Fibroblast of villous mesenchyme (primary cell): Measurements from ENCODE around the gene SMAD6. TPM values are rescaled to one million over a fixed set of nuclear protein-coding genes. Genes with fewer than 3 reads are reported as not detected.
A peak's percentile ranks its signal among the peaks of the same experiment; 100 is the strongest.

Experiments used
- DNase-seq: peaks from one replicate; pipeline ENCODE4 v3.0.0-alpha.2; 2010; ENCODE audit warnings: low read depth
- H3K4me3 ChIP-seq: 2 replicates; pipeline ENCODE4 v1.5.1; 2011; ENCODE audit warnings: low read depth, mild to moderate bottlenecking, low read length
- CTCF ChIP-seq: IDR thresholded peaks from 2 replicates; pipeline ENCODE4 v1.5.1; 2012; ENCODE audit warnings: low read depth, mild to moderate bottlenecking, low read length; ENCODE audit not compliant: insufficient read depth
- total RNA-seq: library from RNA; depleted of rRNA; stranded (reverse); fragments of >200 nt; gene quantifications from 2 replicates; pipeline ENCODE4 v1.2.3, GENCODE V29; 2012

Gene SMAD6
- total RNA-seq, 1 donor: 3.0 TPM

- DNase-seq: no peak
- no peak for TF ChIP-seq CTCF
- no peak overlapping the region for H3K4me3 ChIP-seq
Measured at GRCh38 chr15:66782785-66783184, 80.7 kb downstream of the SMAD6 start.

- H3K4me3 ChIP-seq: no peak overlapping the region
- DNase-seq: no peak
- TF ChIP-seq CTCF: no peak
Measured at GRCh38 chr15:66783314-66783713, 81.3 kb downstream of the SMAD6 start.

GRCh38 chr15:66783725-66784124 is 81.7 kb downstream of the SMAD6 start:
- DNase-seq: no peak
- no peak for TF ChIP-seq CTCF
- no peak overlapping the region for H3K4me3 ChIP-seq

GRCh38 chr15:66784174-66784573 is 82.1 kb downstream of the SMAD6 start:
- DNase-seq: no peak
- no peak overlapping the region for H3K4me3 ChIP-seq
- TF ChIP-seq CTCF: no peak

- no peak overlapping the region for H3K4me3 ChIP-seq
- peak; percentile 75 for DNase-seq
- no peak for TF ChIP-seq CTCF
Measured at GRCh38 chr15:66785637-66786036, 83.6 kb downstream of the SMAD6 start.

GRCh38 chr15:66786222-66786621 is 84.2 kb downstream of the SMAD6 start:
- DNase-seq: no peak
- TF ChIP-seq CTCF: no peak
- H3K4me3 ChIP-seq: no peak overlapping the region

GRCh38 chr15:66786708-66787488 is 84.9 kb downstream of the SMAD6 start:
- DNase-seq: no peak
- no peak for TF ChIP-seq CTCF
- H3K4me3 ChIP-seq: no peak overlapping the region
